ENCODE data around the gene ZDHHC7. TPM values are rescaled to one million over a fixed set of nuclear protein-coding genes. Genes with fewer than 3 reads are reported as not detected.

Gene ZDHHC7
- polyA plus RNA-seq, 1 donor, result 59.8 TPM

Other genes starting within 250 kb of the ZDHHC7 start
- gene CRISPLD2, start 191.6 kb downstream of the ZDHHC7 start, polyA plus RNA-seq (ENCODE audit: insufficient read length), result 6.1 TPM
- gene KIAA0513, start 16.3 kb upstream of the ZDHHC7 start, polyA plus RNA-seq (ENCODE audit: insufficient read length), result 4.8 TPM
- gene CIBAR2, start 100.9 kb upstream of the ZDHHC7 start, polyA plus RNA-seq (ENCODE audit: insufficient read length), result 0.27 TPM

Data from left kidney (tissue), 1 donor.